Measurements from ENCODE around the gene KNSTRN. TPM values are rescaled to one million over a fixed set of nuclear protein-coding genes. Genes with fewer than 3 reads are reported as not detected.
A peak's percentile ranks its signal among the peaks of the same experiment; 100 is the strongest.

Gene KNSTRN
- total RNA-seq, 1 experiment from 2014 or later, result 93.9 TPM

GRCh38 chr15:40342416-40343320 is 39.9 kb upstream of the KNSTRN start:
- no peak for DNase-seq
- H3K4me1 ChIP-seq, result peaks cover 32% of the 10 kb centered on the region
- no peaks in the 10 kb centered on the region for H3K36me3 ChIP-seq
- no peak overlapping the region for H3K27ac ChIP-seq
- H3K9me3 ChIP-seq (replicated peaks), result no peaks in the 10 kb centered on the region
- no peaks in the 10 kb centered on the region for H3K27me3 ChIP-seq
- H3K4me3 ChIP-seq, result no peak overlapping the region

GRCh38 chr15:40343512-40343911 is 39.0 kb upstream of the KNSTRN start:
- H3K36me3 ChIP-seq, result no peaks in the 10 kb centered on the region
- H3K27me3 ChIP-seq, result no peaks in the 10 kb centered on the region
- no peak for DNase-seq
- H3K4me1 ChIP-seq, result peaks cover 28% of the 10 kb centered on the region
- H3K27ac ChIP-seq, result no peak overlapping the region
- H3K4me3 ChIP-seq, result no peak overlapping the region
- no peaks in the 10 kb centered on the region for H3K9me3 ChIP-seq (replicated peaks)

GRCh38 chr15:40344217-40344616 is 38.3 kb upstream of the KNSTRN start:
- Histone ChIP-seq H3K4me1 (peaks cover 22% of the 10 kb centered on the region), H3K27me3 (peaks cover 1% of the 10 kb centered on the region; the same call in 1 of the 2 replicates), H3K27ac (no peak overlapping the region), H3K36me3 (no peaks in the 10 kb centered on the region), H3K9me3 (replicated peaks) (no peaks in the 10 kb centered on the region), H3K4me3 (no peak overlapping the region)
- DNase-seq, result no peak

GRCh38 chr15:40344631-40345120 is 37.8 kb upstream of the KNSTRN start:
- peak; percentile 70 to 83 for DNase-seq
- Histone ChIP-seq H3K27me3 (peaks cover 6% of the 10 kb centered on the region; the same call in 1 of the 2 replicates), H3K27ac (no peak overlapping the region), H3K4me3 (no peak overlapping the region), H3K9me3 (replicated peaks) (no peaks in the 10 kb centered on the region), H3K4me1 (peaks cover 18% of the 10 kb centered on the region), H3K36me3 (no peaks in the 10 kb centered on the region)

- Histone ChIP-seq H3K9me3 (replicated peaks) (no peaks in the 10 kb centered on the region), H3K36me3 (no peaks in the 10 kb centered on the region), H3K4me3 (no peak overlapping the region), H3K27ac (no peak overlapping the region), H3K27me3 (peaks cover 10% of the 10 kb centered on the region; the same call in 1 of the 2 replicates), H3K4me1 (peaks cover 14% of the 10 kb centered on the region)
- DNase-seq, result no peak
Observed at GRCh38 chr15:40345225-40345866, 37.2 kb upstream of the KNSTRN start.

- Histone ChIP-seq H3K4me1 (peaks cover 12% of the 10 kb centered on the region), H3K27me3 (peaks cover 13% of the 10 kb centered on the region; the same call in 1 of the 2 replicates), H3K4me3 (no peak overlapping the region), H3K9me3 (replicated peaks) (no peaks in the 10 kb centered on the region), H3K36me3 (no peaks in the 10 kb centered on the region), H3K27ac (no peak overlapping the region)
- no peak for DNase-seq
Observed at GRCh38 chr15:40345867-40346578, 36.5 kb upstream of the KNSTRN start.

GRCh38 chr15:40346579-40347558 is 35.7 kb upstream of the KNSTRN start:
- Histone ChIP-seq H3K27me3 (peaks cover 15% of the 10 kb centered on the region; the same call in 1 of the 2 replicates), H3K4me1 (peaks cover 3% of the 10 kb centered on the region), H3K4me3 (no peak overlapping the region), H3K9me3 (replicated peaks) (no peaks in the 10 kb centered on the region), H3K36me3 (no peaks in the 10 kb centered on the region), H3K27ac (no peak overlapping the region)
- no peak for DNase-seq

GRCh38 chr15:40347559-40348473 is 34.7 kb upstream of the KNSTRN start:
- no peaks in the 10 kb centered on the region for H3K9me3 ChIP-seq (replicated peaks)
- no peaks in the 10 kb centered on the region; the same call in 1 of the 2 replicates for H3K4me1 ChIP-seq
- DNase-seq, result no peak
- H3K4me3 ChIP-seq, result no peak overlapping the region
- peaks cover 15% of the 10 kb centered on the region; the same call in 1 of the 2 replicates for H3K27me3 ChIP-seq
- H3K36me3 ChIP-seq, result no peaks in the 10 kb centered on the region
- H3K27ac ChIP-seq, result no peak overlapping the region

GRCh38 chr15:40348474-40348870 is 34.0 kb upstream of the KNSTRN start:
- Histone ChIP-seq H3K4me3 (no peak overlapping the region), H3K9me3 (replicated peaks) (no peaks in the 10 kb centered on the region), H3K4me1 (no peaks in the 10 kb centered on the region; the same call in 1 of the 2 replicates), H3K36me3 (no peaks in the 10 kb centered on the region), H3K27ac (no peak overlapping the region), H3K27me3 (peaks cover 15% of the 10 kb centered on the region; the same call in 1 of the 2 replicates)
- DNase-seq, result no peak

GRCh38 chr15:40349163-40349562 is 33.4 kb upstream of the KNSTRN start:
- H3K9me3 ChIP-seq (replicated peaks), result no peaks in the 10 kb centered on the region
- no peak for DNase-seq
- no peak overlapping the region for H3K27ac ChIP-seq
- peaks cover 15% of the 10 kb centered on the region; the same call in 1 of the 2 replicates for H3K27me3 ChIP-seq
- no peaks in the 10 kb centered on the region for H3K36me3 ChIP-seq
- no peaks in the 10 kb centered on the region; the same call in 1 of the 2 replicates for H3K4me1 ChIP-seq
- H3K4me3 ChIP-seq, result no peak overlapping the region

- Histone ChIP-seq H3K9me3 (replicated peaks) (no peaks in the 10 kb centered on the region), H3K4me1 (peaks cover 3% of the 10 kb centered on the region; the same call in 1 of the 2 replicates), H3K4me3 (no peak overlapping the region), H3K27ac (no peak overlapping the region), H3K27me3 (peaks cover 15% of the 10 kb centered on the region; the same call in 1 of the 2 replicates), H3K36me3 (no peaks in the 10 kb centered on the region)
- no peak for DNase-seq
Observed at GRCh38 chr15:40352281-40352901, 30.1 kb upstream of the KNSTRN start.

GRCh38 chr15:40353697-40354096 is 28.8 kb upstream of the KNSTRN start:
- Histone ChIP-seq H3K36me3 (no peaks in the 10 kb centered on the region), H3K4me1 (peaks cover 6% of the 10 kb centered on the region; the same call in 1 of the 2 replicates), H3K27ac (no peak overlapping the region), H3K9me3 (replicated peaks) (no peaks in the 10 kb centered on the region), H3K27me3 (peaks cover 17% of the 10 kb centered on the region), H3K4me3 (no peak overlapping the region)
- DNase-seq, result no peak
